ENCODE measurements around the gene NR2C2. TPM values are rescaled to one million over a fixed set of nuclear protein-coding genes. Genes with fewer than 3 reads are reported as not detected.

NR2C2 gene
- total and polyA plus RNA-seq, 2 donors (not counting 1 experiment from before 2014, with no cell fraction given), result 22.8 to 96.9 TPM

DNA sequence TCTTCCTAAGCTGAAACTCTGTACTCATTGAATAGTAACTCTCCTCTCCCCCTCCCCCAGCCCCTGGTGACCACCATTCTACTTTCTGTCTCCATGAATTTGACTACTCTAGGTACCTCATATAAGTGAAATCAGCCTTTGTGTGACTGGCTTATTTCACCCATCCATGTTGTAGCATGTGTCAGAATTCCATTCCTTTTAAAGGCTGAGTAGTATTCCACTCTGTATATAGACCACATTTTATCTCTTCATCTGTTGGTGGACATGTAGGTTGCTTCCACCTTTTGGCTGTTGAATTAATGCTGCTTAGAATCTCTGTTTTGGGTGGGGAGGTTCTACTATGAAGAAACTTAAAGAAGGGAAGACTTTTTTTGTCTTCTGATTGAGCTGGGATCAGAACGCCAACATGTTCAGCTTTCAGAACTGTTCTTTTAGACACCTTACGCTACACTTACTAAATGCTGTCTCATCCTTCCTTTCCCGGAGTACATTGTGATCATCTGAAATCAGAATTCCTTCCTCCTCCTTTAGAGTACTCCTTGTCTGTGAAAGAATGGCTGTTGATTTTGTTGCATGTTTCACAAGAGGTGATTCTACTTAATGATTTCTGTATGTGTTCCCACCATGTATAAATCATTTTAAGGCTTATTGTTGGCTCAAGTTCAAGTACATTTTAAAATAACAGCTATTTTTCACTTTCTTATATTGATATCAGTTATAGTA lies 67.4 kb downstream of the NR2C2 start:
- no peaks in the 10 kb centered on the region for H3K4me1 Mint-ChIP-seq
- no peaks in the 10 kb centered on the region for H3K27me3 Mint-ChIP-seq
- Histone ChIP-seq H3K9ac (ENCODE audit: low read length) (no peak overlapping the region), H2AFZ (ENCODE audit: insufficient read depth, low read depth, low read length, poor library complexity, severe bottlenecking) (no peak overlapping the region), H3K36me3 (replicated peaks in 1 of 2; ENCODE audit: control extremely low read depth in 1 of 2, control insufficient read depth in 1 of 2, extremely low read depth in 1 of 2, insufficient read depth in 2 of 2, low read length in 1 of 2) (peaks cover 11 to 71% of the 10 kb centered on the region in 2 experiments), H3K79me2 (ENCODE audit: control insufficient read depth, insufficient read depth, low read length) (peaks cover 3% of the 10 kb centered on the region), H3K27ac (ENCODE audit: low read length in 2 of 2) (no peak overlapping the region), H4K20me1 (ENCODE audit: control insufficient read depth, insufficient read depth, low read length, poor library complexity, severe bottlenecking) (no peaks in the 10 kb centered on the region), H3K4me2 (replicated peaks; ENCODE audit: low read depth, low read length, poor library complexity, severe bottlenecking) (no peak overlapping the region), H3K4me3 (ENCODE audit: control extremely low read depth in 1 of 5, extremely low read depth in 1 of 5, insufficient read depth in 1 of 5, low read depth in 2 of 5, low read length in 4 of 5) (no peak overlapping the region), H3K4me1 (ENCODE audit: control insufficient read depth in 2 of 2, insufficient read depth in 2 of 2, low read length in 2 of 2) (no peaks in the 10 kb centered on the region), H3K27me3 (replicated peaks in 1 of 4; ENCODE audit: control extremely low read depth in 1 of 4, control insufficient read depth in 3 of 4, insufficient read depth in 4 of 4, low read length in 3 of 4) (no peaks in the 10 kb centered on the region), H3K9me3 (ENCODE audit: control extremely low read depth in 1 of 3, control insufficient read depth in 2 of 3, insufficient read depth in 1 of 3, low read length in 2 of 3) (no peaks in the 10 kb centered on the region)
- no peaks in the 10 kb centered on the region for H3K9me3 Mint-ChIP-seq (ENCODE audit: insufficient read depth)
- TF ChIP-seq CTCF (IDR thresholded peaks at IDR 0.05) (no peak), EZH2 (IDR thresholded peaks at IDR 0.05; ENCODE audit: borderline replicate concordance, insufficient read depth, low read depth, low read length, poor library complexity, severe bottlenecking) (no peak)
- intact Hi-C loops (cut with micrococcal nuclease), result no loop called here
- POLR2A ChIA-PET, result no interaction called here
- no CpG with 5 or more reads among the region's 3 CpGs for WGBS (ENCODE audit: insufficient coverage)
- DNase-seq, result no peak
- no peak for ATAC-seq (ENCODE audit: low read depth)
- no peak overlapping the region for H3K27ac Mint-ChIP-seq
- CTCF ChIA-PET, result no interaction called here
- no peak overlapping the region for H3K4me3 Mint-ChIP-seq

DNA sequence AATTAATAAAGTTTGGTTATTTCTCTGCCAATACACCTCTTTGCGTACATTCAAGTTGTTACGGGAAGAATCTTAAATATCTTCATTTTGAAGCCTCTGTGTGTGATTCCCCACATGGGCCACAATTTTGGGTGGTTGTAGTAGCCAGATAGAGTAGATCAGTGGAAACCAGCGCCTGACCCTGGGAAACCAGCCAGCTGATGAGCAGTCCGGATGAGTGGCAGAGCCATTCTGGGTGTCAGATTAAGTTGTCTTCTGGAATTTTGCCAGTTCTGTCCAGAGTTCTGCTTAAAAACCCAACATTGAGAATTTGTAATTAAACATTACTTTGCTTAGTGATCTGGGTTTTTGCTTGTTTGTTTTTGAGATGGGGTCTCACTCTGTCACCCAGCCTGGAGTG lies 68.1 kb downstream of the NR2C2 start:
- H3K79me2 ChIP-seq (ENCODE audit: control insufficient read depth, insufficient read depth, low read length), result no peaks in the 10 kb centered on the region
- H3K4me1 Mint-ChIP-seq, result no peaks in the 10 kb centered on the region
- no peak overlapping the region for H3K4me2 ChIP-seq (replicated peaks; ENCODE audit: low read depth, low read length, poor library complexity, severe bottlenecking)
- H4K20me1 ChIP-seq (ENCODE audit: control insufficient read depth, insufficient read depth, low read length, poor library complexity, severe bottlenecking), result no peaks in the 10 kb centered on the region
- peaks cover 14 to 78% of the 10 kb centered on the region in 2 experiments for H3K36me3 ChIP-seq (replicated peaks in 1 of 2; ENCODE audit: control extremely low read depth in 1 of 2, control insufficient read depth in 1 of 2, extremely low read depth in 1 of 2, insufficient read depth in 2 of 2, low read length in 1 of 2)
- H3K27ac Mint-ChIP-seq, result no peak overlapping the region
- H2AFZ ChIP-seq (ENCODE audit: insufficient read depth, low read depth, low read length, poor library complexity, severe bottlenecking), result no peak overlapping the region
- 100% methylated on average over 2 of the region's 4 CpGs for WGBS (ENCODE audit: insufficient coverage)
- no peak for DNase-seq
- intact Hi-C loops (cut with micrococcal nuclease), result no loop called here
- ChIA-PET POLR2A (no interaction called here), CTCF (no interaction called here)
- H3K9me3 Mint-ChIP-seq (ENCODE audit: insufficient read depth), result no peaks in the 10 kb centered on the region
- no peak overlapping the region for H3K4me3 ChIP-seq (ENCODE audit: control extremely low read depth in 1 of 5, extremely low read depth in 1 of 5, insufficient read depth in 1 of 5, low read depth in 2 of 5, low read length in 4 of 5)
- H3K9me3 ChIP-seq (ENCODE audit: control extremely low read depth in 1 of 3, control insufficient read depth in 2 of 3, insufficient read depth in 1 of 3, low read length in 2 of 3), result no peaks in the 10 kb centered on the region
- H3K4me1 ChIP-seq (ENCODE audit: control insufficient read depth in 2 of 2, insufficient read depth in 2 of 2, low read length in 2 of 2), result no peaks in the 10 kb centered on the region
- H3K27me3 Mint-ChIP-seq, result no peaks in the 10 kb centered on the region
- H3K4me3 Mint-ChIP-seq, result no peak overlapping the region
- H3K27me3 ChIP-seq (replicated peaks in 1 of 4; ENCODE audit: control extremely low read depth in 1 of 4, control insufficient read depth in 3 of 4, insufficient read depth in 4 of 4, low read length in 3 of 4), result no peaks in the 10 kb centered on the region
- no peak for ATAC-seq (ENCODE audit: low read depth)
- H3K27ac ChIP-seq (ENCODE audit: low read length in 2 of 2), result no peak overlapping the region
- no peak overlapping the region for H3K9ac ChIP-seq (ENCODE audit: low read length)
- no peak for TF ChIP-seq EZH2 (IDR thresholded peaks at IDR 0.05; ENCODE audit: borderline replicate concordance, insufficient read depth, low read depth, low read length, poor library complexity, severe bottlenecking)
- TF ChIP-seq CTCF (IDR thresholded peaks at IDR 0.05), result no peak

Measured in B cell (primary cell).